Renal pelvis (tissue), 3 donors: Measurements from ENCODE around the gene INAFM2. TPM values are rescaled to one million over a fixed set of nuclear protein-coding genes. Genes with fewer than 3 reads are reported as not detected.

Experiments
- polyA plus RNA-seq, 3 donors: library from polyadenylated mRNA; unstranded; fragments of 120-200 nt; gene quantifications; one replicate each; pipeline ENCODE4 v1.2.1, GENCODE V29; 2013; ENCODE audit not compliant: insufficient read length in 3 of 3

Gene INAFM2
- polyA plus RNA-seq, 3 donors, result 9.9 to 17.6 (median 13.5) TPM

Other genes starting within 250 kb of the INAFM2 start
- 10 to 100 TPM; 41.3 to 49.9 (median 45.7) TPM for gene BMF, start 214.8 kb upstream of the INAFM2 start, polyA plus RNA-seq
- gene BUB1B, start 162.6 kb upstream of the INAFM2 start, polyA plus RNA-seq, result 10 to 100 TPM; 29.3 to 38.0 (median 32.2) TPM
- gene PAK6, start 84.6 kb upstream of the INAFM2 start, polyA plus RNA-seq, result 1 to 10 TPM; 6.8 to 8.0 (median 7.7) TPM
- under 1 TPM in 2 of 3 donors, not detected in 1; 0.34 to 0.40 TPM for gene ANKRD63, start 40.6 kb upstream of the INAFM2 start, polyA plus RNA-seq
- gene PLCB2, start 15.8 kb upstream of the INAFM2 start, polyA plus RNA-seq, result 10 to 100 TPM in 2 of 3 donors, 1 to 10 TPM in 1; 9.0 to 10.8 (median 10.4) TPM
- gene CCDC9B, start 17.2 kb downstream of the INAFM2 start, polyA plus RNA-seq, result 1 to 10 TPM; 6.2 to 9.3 (median 6.9) TPM
- not detected for gene PHGR1, start 27.3 kb downstream of the INAFM2 start, polyA plus RNA-seq
- gene DISP2, start 34.5 kb downstream of the INAFM2 start, polyA plus RNA-seq, result under 1 TPM; 0.16 to 0.58 (median 0.44) TPM
- 10 to 100 TPM; 31.4 to 33.6 (median 32.2) TPM for gene KNSTRN, start 59.0 kb downstream of the INAFM2 start, polyA plus RNA-seq
- gene IVD, start 82.1 kb downstream of the INAFM2 start, polyA plus RNA-seq, result 100 to 1,000 TPM in 2 of 3 donors, 10 to 100 TPM in 1; 62.1 to 103 (median 100) TPM
- 10 to 100 TPM; 24.7 to 28.5 (median 27.7) TPM for gene BAHD1, start 117.3 kb downstream of the INAFM2 start, polyA plus RNA-seq
- 10 to 100 TPM; 33.1 to 39.9 (median 38.8) TPM for gene CHST14, start 147.3 kb downstream of the INAFM2 start, polyA plus RNA-seq
- 10 to 100 TPM; 24.6 to 32.4 (median 27.2) TPM for gene CCDC32, start 241.3 kb downstream of the INAFM2 start, polyA plus RNA-seq
- gene RPUSD2, start 245.6 kb downstream of the INAFM2 start, polyA plus RNA-seq, result 10 to 100 TPM; 10.5 to 16.3 (median 15.0) TPM